Neural cell (in vitro differentiated cells): ENCODE results near the gene SHISA9. TPM values are rescaled to one million over a fixed set of nuclear protein-coding genes. Genes with fewer than 3 reads are reported as not detected.

Source experiments
- H2AFZ ChIP-seq: fragments of 200-600, 300-800 bp; sonication (generic), shearing (Covaris generic); 2 replicates; pipeline ENCODE4 v1.6.0; 2014; ENCODE audit warnings: low read depth, mild to moderate bottlenecking, antibody characterized with exemption, low read length, moderate library complexity
- H3F3A ChIP-seq: fragments of 200-600 bp; shearing (Covaris generic); 2 replicates; pipeline ENCODE4 v1.6.1; 2016; ENCODE audit warnings: mild to moderate bottlenecking, moderate library complexity, mixed read lengths, antibody characterized with exemption, low read length; ENCODE audit not compliant: insufficient read depth, poor library complexity, severe bottlenecking
- H3K27ac ChIP-seq: fragments of 200-600, 300-800 bp; sonication (generic), shearing (Covaris generic); 2 replicates; pipeline ENCODE4 v1.5.1; 2014; ENCODE audit warnings: mild to moderate bottlenecking, low read length, moderate library complexity
- H3K27me3 ChIP-seq: fragments of 300-800, 200-600 bp; sonication (generic), shearing (Covaris generic); 2 replicates; pipeline ENCODE4 v1.6.0; 2014; ENCODE audit warnings: mild to moderate bottlenecking, low read depth, low read length, moderate library complexity; ENCODE audit not compliant: insufficient read depth
- H3K36me3 ChIP-seq: fragments of 300-800, 200-600 bp; sonication (generic), shearing (Covaris generic); 2 replicates; pipeline ENCODE4 v1.5.1; 2014; ENCODE audit warnings: mild to moderate bottlenecking, antibody characterized with exemption, low read length, moderate library complexity; ENCODE audit not compliant: insufficient read depth
- H3K4me2 ChIP-seq: fragments of 300-800, 200-600 bp; sonication (generic), shearing (Covaris generic); 2 replicates; pipeline ENCODE4 v1.6.0; 2014; ENCODE audit warnings: mild to moderate bottlenecking, low read length
- H3K4me3 ChIP-seq: fragments of 300-800, 200-600 bp; sonication (generic), shearing (Covaris generic); 2 replicates; pipeline ENCODE4 v1.5.1; 2014; ENCODE audit warnings: mild to moderate bottlenecking, low read length, moderate library complexity
- H3K79me2 ChIP-seq: fragments of 200-600 bp; shearing (Covaris generic); replicated peaks from 2 replicates; pipeline ENCODE4 v1.6.0; 2014; ENCODE audit warnings: mild to moderate bottlenecking, low read length, moderate library complexity; ENCODE audit not compliant: insufficient read depth
- H3K9ac ChIP-seq: fragments of 300-800, 200-600 bp; sonication (generic), shearing (Covaris generic); 2 replicates; pipeline ENCODE4 v1.6.1; 2016; ENCODE audit warnings: mild to moderate bottlenecking, low read length, mixed read lengths
- H3K9me2 ChIP-seq: fragments of 200-600 bp; shearing (Covaris generic); 2 replicates; pipeline ENCODE4 v1.6.1; 2016; ENCODE audit warnings: mild to moderate bottlenecking, low read length, mixed read lengths; ENCODE audit not compliant: insufficient read depth
- H3K9me3 ChIP-seq: fragments of 200-600, 300-800 bp; sonication (generic), shearing (Covaris generic); 2 replicates; pipeline ENCODE4 v1.6.1; 2016; ENCODE audit warnings: mild to moderate bottlenecking, mixed run types, low read length, moderate library complexity, mixed read lengths
- H4K20me1 ChIP-seq: fragments of 200-600 bp; shearing (Covaris generic); 2 replicates; pipeline ENCODE4 v1.6.1; 2016; ENCODE audit warnings: mild to moderate bottlenecking, mixed run types; ENCODE audit not compliant: insufficient read depth
- CTCF ChIP-seq: fragments of 450-650 bp; IDR thresholded peaks from 2 replicates; pipeline ENCODE4 v1.5.1; 2014; ENCODE audit warnings: antibody characterized with exemption, mild to moderate bottlenecking, moderate library complexity; ENCODE audit not compliant: poor library complexity, severe bottlenecking
- EP300 ChIP-seq: fragments of 450-650 bp; conservative IDR thresholded peaks from 2 replicates; pipeline ENCODE4 v1.6.1; 2014; ENCODE audit warnings: antibody characterized with exemption, mild to moderate bottlenecking, moderate library complexity; ENCODE audit not compliant: poor library complexity, severe bottlenecking
- EZH2 ChIP-seq: fragments of 200-600, 300-800 bp; shearing (Covaris generic), sonication (generic); IDR thresholded peaks from 2 replicates; pipeline ENCODE4 v1.6.1; 2014; ENCODE audit warnings: antibody characterized with exemption, low read length, borderline replicate concordance, mild to moderate bottlenecking; ENCODE audit not compliant: insufficient read depth, poor library complexity, severe bottlenecking
- MXI1 ChIP-seq: fragments of 450-650 bp; conservative IDR thresholded peaks from 2 replicates; pipeline ENCODE4 v1.6.1; 2014; ENCODE audit warnings: antibody characterized with exemption, mild to moderate bottlenecking; ENCODE audit not compliant: poor library complexity, severe bottlenecking
- POLR2AphosphoS5 ChIP-seq: IDR thresholded peaks from 2 replicates; pipeline ENCODE4 v1.6.1; 2012
- RAD21 ChIP-seq: fragments of 450-650 bp; conservative IDR thresholded peaks from 2 replicates; pipeline ENCODE4 v1.6.1; 2014; ENCODE audit warnings: antibody characterized with exemption, mild to moderate bottlenecking, moderate library complexity
- REST ChIP-seq: IDR thresholded peaks from 2 replicates; pipeline ENCODE4 v1.6.1; 2012; ENCODE audit warnings: borderline replicate concordance
- SMC3 ChIP-seq: fragments of 450-650 bp; conservative IDR thresholded peaks from 2 replicates; pipeline ENCODE4 v1.6.1; 2014; ENCODE audit warnings: antibody characterized with exemption, mild to moderate bottlenecking, moderate library complexity; ENCODE audit not compliant: poor library complexity
- TAF1 ChIP-seq: IDR thresholded peaks from 2 replicates; pipeline ENCODE4 v1.6.1; 2012; ENCODE audit warnings: low read depth
- polyA plus RNA-seq: library from polyadenylated mRNA; depleted of rRNA; stranded (reverse); fragments of >200 nt; gene quantifications from 2 replicates; pipeline ENCODE4 v1.2.3, GENCODE V29; 2014

SHISA9 gene
- polyA plus RNA-seq, 1 donor from 2014 or later: 2.0 TPM

GRCh38 chr16:12961626-12962025 lies 60.2 kb downstream of the SHISA9 start:
- no peaks in the 10 kb centered on the region for H3K9me2 ChIP-seq
- no peak overlapping the region for H3K4me2 ChIP-seq
- H3K27ac ChIP-seq: no peak overlapping the region
- no peak overlapping the region for H2AFZ ChIP-seq
- no peak for TF ChIP-seq TAF1
- no peak for TF ChIP-seq EZH2
- no peak for TF ChIP-seq EP300
- no peak for TF ChIP-seq REST
- TF ChIP-seq RAD21: no peak
- TF ChIP-seq POLR2AphosphoS5: no peak
- TF ChIP-seq CTCF: no peak
- TF ChIP-seq SMC3: no peak
- TF ChIP-seq MXI1: no peak
- H3K4me3 ChIP-seq: no peak overlapping the region
- H3F3A ChIP-seq: no peaks in the 10 kb centered on the region
- no peak overlapping the region for H3K9ac ChIP-seq
- H4K20me1 ChIP-seq: no peaks in the 10 kb centered on the region
- H3K79me2 ChIP-seq: no peaks in the 10 kb centered on the region
- H3K9me3 ChIP-seq: no peaks in the 10 kb centered on the region
- no peaks in the 10 kb centered on the region for H3K27me3 ChIP-seq
- H3K36me3 ChIP-seq: no peaks in the 10 kb centered on the region

- no peak overlapping the region for H3K27ac ChIP-seq
- H3K9me3 ChIP-seq: no peaks in the 10 kb centered on the region
- H3F3A ChIP-seq: no peaks in the 10 kb centered on the region
- H3K9ac ChIP-seq: no peak overlapping the region
- no peaks in the 10 kb centered on the region for H3K9me2 ChIP-seq
- H2AFZ ChIP-seq: no peak overlapping the region
- H3K36me3 ChIP-seq: no peaks in the 10 kb centered on the region
- no peaks in the 10 kb centered on the region for H4K20me1 ChIP-seq
- H3K27me3 ChIP-seq: no peaks in the 10 kb centered on the region
- no peaks in the 10 kb centered on the region for H3K79me2 ChIP-seq
- H3K4me3 ChIP-seq: no peak overlapping the region
- TF ChIP-seq POLR2AphosphoS5 (no peak), EZH2 (no peak), TAF1 (no peak), SMC3 (no peak), EP300 (no peak), MXI1 (no peak), REST (no peak), CTCF (no peak), RAD21 (no peak)
- H3K4me2 ChIP-seq: no peak overlapping the region
Measured at GRCh38 chr16:12964461-12964860, 63.1 kb downstream of the SHISA9 start.
